H1 (cell line): ENCODE data around the gene EVC2.

Source experiments
- EZH2 ChIP-seq: fragments of 200-600 bp; sonication (generic); IDR thresholded peaks from 2 replicates; pipeline ENCODE4 v1.7.1; 2012; ENCODE audit warnings: low read depth, mild to moderate bottlenecking, moderate library complexity, low read length, inconsistent platforms; ENCODE audit not compliant: severe bottlenecking
- POLR2A ChIP-seq, 2 experiments: IDR thresholded peaks; 1 replicate in 1 of 2; 2 replicates in 1 of 2; pipeline ENCODE4 v1.6.1; 2011; ENCODE audit warnings: low read depth in 2 of 2, low read length in 2 of 2, mild to moderate bottlenecking in 2 of 2; ENCODE audit errors: control extremely low read depth in 1 of 2
- RFX5 ChIP-seq: IDR thresholded peaks from 2 replicates; pipeline ENCODE4 v1.6.1; 2011; ENCODE audit warnings: low read depth, low read length, improper control_type of control experiment, borderline replicate concordance
- SIN3A ChIP-seq, 2 experiments: IDR thresholded peaks in 1 of 2; conservative IDR thresholded peaks in 1 of 2; 2 replicates each; pipeline ENCODE4 v1.6.1; 2011 to 2012; ENCODE audit warnings: low read length in 2 of 2, improper control_type of control experiment in 1 of 2, low read depth in 1 of 2, mild to moderate bottlenecking in 1 of 2
- SP4 ChIP-seq: IDR thresholded peaks from 2 replicates; pipeline ENCODE4 v1.6.1; 2012; ENCODE audit warnings: low read length, inconsistent platforms
- TAF7 ChIP-seq: optimal IDR thresholded peaks from 2 replicates; pipeline ENCODE3; 2011; ENCODE audit warnings: low read depth, mild to moderate bottlenecking, inconsistent platforms, low read length, moderate library complexity, borderline replicate concordance
- YY1 ChIP-seq: IDR thresholded peaks from 2 replicates; pipeline ENCODE4 v1.6.1; 2011; ENCODE audit warnings: low read depth, mild to moderate bottlenecking, low read length
- TF ChIP-seq, protein P1 (sequence below), 3 experiments: IDR thresholded peaks; 1 replicate in 2 of 3; 2 replicates in 1 of 3; pipeline versions ENCODE4 v1.5.1 to v1.6.1; 2011; ENCODE audit warnings: low read length in 3 of 3, mild to moderate bottlenecking in 3 of 3, inconsistent platforms in 2 of 3, low read depth in 1 of 3, moderate library complexity in 1 of 3; ENCODE audit not compliant: insufficient read depth in 1 of 3; ENCODE audit errors: control extremely low read depth in 1 of 3

DNA sequence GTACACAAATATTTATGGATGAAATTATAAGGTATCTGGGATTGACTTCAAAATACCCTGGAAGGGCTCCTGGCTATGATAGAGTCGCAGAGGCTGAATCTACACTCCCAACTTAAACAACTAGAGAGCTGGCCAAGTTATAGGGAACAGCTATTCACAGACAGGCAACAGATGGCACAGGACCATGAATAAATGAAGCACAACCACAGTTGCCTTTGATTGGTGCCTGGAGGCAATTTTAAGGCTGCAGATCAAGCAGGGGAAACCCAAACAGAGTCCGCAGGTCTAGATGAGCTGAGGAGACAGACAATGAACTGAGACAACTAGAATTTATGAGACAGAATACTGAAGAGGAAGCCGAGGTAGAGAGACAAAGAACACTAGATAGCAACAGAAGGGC is 155.9 kb downstream of the EVC2 start:
- TF ChIP-seq, protein P1, sequence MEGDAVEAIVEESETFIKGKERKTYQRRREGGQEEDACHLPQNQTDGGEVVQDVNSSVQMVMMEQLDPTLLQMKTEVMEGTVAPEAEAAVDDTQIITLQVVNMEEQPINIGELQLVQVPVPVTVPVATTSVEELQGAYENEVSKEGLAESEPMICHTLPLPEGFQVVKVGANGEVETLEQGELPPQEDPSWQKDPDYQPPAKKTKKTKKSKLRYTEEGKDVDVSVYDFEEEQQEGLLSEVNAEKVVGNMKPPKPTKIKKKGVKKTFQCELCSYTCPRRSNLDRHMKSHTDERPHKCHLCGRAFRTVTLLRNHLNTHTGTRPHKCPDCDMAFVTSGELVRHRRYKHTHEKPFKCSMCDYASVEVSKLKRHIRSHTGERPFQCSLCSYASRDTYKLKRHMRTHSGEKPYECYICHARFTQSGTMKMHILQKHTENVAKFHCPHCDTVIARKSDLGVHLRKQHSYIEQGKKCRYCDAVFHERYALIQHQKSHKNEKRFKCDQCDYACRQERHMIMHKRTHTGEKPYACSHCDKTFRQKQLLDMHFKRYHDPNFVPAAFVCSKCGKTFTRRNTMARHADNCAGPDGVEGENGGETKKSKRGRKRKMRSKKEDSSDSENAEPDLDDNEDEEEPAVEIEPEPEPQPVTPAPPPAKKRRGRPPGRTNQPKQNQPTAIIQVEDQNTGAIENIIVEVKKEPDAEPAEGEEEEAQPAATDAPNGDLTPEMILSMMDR (IDR thresholded peaks at IDR 0.05; ENCODE audit: control extremely low read depth in 1 of 3, insufficient read depth in 1 of 3, low read depth in 1 of 3, low read length in 3 of 3) = no peak
- no peak for TF ChIP-seq EZH2
- no peak for TF ChIP-seq SP4
- TF ChIP-seq SIN3A (conservative IDR thresholded peaks at IDR 0.05 in 1 of 2, IDR thresholded peaks at IDR 0.05 in 1 of 2; ENCODE audit: low read depth in 1 of 2, low read length in 2 of 2) = no peak
- no peak for TF ChIP-seq RFX5
- TF ChIP-seq TAF7 = no peak
- no peak for TF ChIP-seq POLR2A (IDR thresholded peaks at IDR 0.05; ENCODE audit: control extremely low read depth in 1 of 2, low read depth in 2 of 2, low read length in 2 of 2)
- TF ChIP-seq YY1 = no peak
